Kidney epithelial cell (primary cell): ENCODE measurements around the gene NCKAP1. TPM values are rescaled to one million over a fixed set of nuclear protein-coding genes. Genes with fewer than 3 reads are reported as not detected.

Source experiments
- DNase-seq: peaks from one replicate; pipeline ENCODE4 v3.0.0-alpha.2; 2010; ENCODE audit warnings: low read depth
- H3K27me3 ChIP-seq: 2 replicates; pipeline ENCODE4 v1.6.0; 2011; ENCODE audit warnings: low read length; ENCODE audit not compliant: control insufficient read depth, insufficient read depth
- H3K36me3 ChIP-seq: 2 replicates; pipeline ENCODE4 v1.5.1; 2011; ENCODE audit warnings: low read length; ENCODE audit not compliant: control insufficient read depth, insufficient read depth
- H3K4me3 ChIP-seq: 2 replicates; pipeline ENCODE4 v1.5.1; 2011; ENCODE audit warnings: low read depth, mild to moderate bottlenecking, control low read depth, low read length
- total RNA-seq: library from RNA; depleted of rRNA; stranded (reverse); fragments of >200 nt; gene quantifications from 2 replicates; pipeline ENCODE4 v1.2.3, GENCODE V29; 2015
- TF ChIP-seq, protein P1 (sequence below): IDR thresholded peaks from 2 replicates; pipeline ENCODE4 v1.5.1; 2011; ENCODE audit warnings: mild to moderate bottlenecking, moderate library complexity, low read length, control low read depth, inconsistent platforms; ENCODE audit not compliant: insufficient read depth, poor library complexity, severe bottlenecking

NCKAP1 gene
- total RNA-seq, 1 donor from 2014 or later: 189 TPM

DNA sequence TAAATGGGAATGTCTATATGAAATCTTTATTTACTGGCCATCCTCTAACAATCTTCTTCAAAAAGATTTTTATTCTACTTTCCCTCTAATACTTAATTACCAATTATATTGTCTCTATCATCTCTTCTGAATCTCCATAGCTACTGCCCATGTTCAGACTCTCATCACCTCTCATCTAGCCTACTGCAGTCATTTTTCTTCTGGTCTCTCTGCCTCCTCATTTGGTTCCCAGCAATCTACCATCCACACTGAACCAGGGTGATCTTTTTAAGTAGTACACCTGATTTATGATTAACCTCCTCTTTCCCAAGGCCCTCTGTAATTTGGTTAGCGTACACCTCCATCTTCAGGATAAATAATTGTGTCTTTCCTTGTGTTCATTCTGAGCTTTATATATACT, 57.6 kb downstream of the NCKAP1 start:
- no peak overlapping the region for H3K4me3 ChIP-seq
- H3K27me3 ChIP-seq: no peaks in the 10 kb centered on the region
- no peak for DNase-seq
- TF ChIP-seq, protein P1, sequence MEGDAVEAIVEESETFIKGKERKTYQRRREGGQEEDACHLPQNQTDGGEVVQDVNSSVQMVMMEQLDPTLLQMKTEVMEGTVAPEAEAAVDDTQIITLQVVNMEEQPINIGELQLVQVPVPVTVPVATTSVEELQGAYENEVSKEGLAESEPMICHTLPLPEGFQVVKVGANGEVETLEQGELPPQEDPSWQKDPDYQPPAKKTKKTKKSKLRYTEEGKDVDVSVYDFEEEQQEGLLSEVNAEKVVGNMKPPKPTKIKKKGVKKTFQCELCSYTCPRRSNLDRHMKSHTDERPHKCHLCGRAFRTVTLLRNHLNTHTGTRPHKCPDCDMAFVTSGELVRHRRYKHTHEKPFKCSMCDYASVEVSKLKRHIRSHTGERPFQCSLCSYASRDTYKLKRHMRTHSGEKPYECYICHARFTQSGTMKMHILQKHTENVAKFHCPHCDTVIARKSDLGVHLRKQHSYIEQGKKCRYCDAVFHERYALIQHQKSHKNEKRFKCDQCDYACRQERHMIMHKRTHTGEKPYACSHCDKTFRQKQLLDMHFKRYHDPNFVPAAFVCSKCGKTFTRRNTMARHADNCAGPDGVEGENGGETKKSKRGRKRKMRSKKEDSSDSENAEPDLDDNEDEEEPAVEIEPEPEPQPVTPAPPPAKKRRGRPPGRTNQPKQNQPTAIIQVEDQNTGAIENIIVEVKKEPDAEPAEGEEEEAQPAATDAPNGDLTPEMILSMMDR: no peak
- peaks cover 2% of the 10 kb centered on the region for H3K36me3 ChIP-seq

GRCh38 chr2:182980115-182980514, 58.1 kb downstream of the NCKAP1 start:
- Histone ChIP-seq H3K27me3 (no peaks in the 10 kb centered on the region), H3K4me3 (no peak overlapping the region), H3K36me3 (peaks cover 2% of the 10 kb centered on the region)
- TF ChIP-seq, protein P1: peak; percentile 33
- DNase-seq: peak; percentile 7

- DNase-seq: no peak
- Histone ChIP-seq H3K27me3 (no peaks in the 10 kb centered on the region), H3K36me3 (peaks cover 2% of the 10 kb centered on the region), H3K4me3 (no peak overlapping the region)
- TF ChIP-seq, protein P1: no peak
These were observed 60.8 kb downstream of the NCKAP1 start for GRCh38 chr2:182977463-182977862.

DNA sequence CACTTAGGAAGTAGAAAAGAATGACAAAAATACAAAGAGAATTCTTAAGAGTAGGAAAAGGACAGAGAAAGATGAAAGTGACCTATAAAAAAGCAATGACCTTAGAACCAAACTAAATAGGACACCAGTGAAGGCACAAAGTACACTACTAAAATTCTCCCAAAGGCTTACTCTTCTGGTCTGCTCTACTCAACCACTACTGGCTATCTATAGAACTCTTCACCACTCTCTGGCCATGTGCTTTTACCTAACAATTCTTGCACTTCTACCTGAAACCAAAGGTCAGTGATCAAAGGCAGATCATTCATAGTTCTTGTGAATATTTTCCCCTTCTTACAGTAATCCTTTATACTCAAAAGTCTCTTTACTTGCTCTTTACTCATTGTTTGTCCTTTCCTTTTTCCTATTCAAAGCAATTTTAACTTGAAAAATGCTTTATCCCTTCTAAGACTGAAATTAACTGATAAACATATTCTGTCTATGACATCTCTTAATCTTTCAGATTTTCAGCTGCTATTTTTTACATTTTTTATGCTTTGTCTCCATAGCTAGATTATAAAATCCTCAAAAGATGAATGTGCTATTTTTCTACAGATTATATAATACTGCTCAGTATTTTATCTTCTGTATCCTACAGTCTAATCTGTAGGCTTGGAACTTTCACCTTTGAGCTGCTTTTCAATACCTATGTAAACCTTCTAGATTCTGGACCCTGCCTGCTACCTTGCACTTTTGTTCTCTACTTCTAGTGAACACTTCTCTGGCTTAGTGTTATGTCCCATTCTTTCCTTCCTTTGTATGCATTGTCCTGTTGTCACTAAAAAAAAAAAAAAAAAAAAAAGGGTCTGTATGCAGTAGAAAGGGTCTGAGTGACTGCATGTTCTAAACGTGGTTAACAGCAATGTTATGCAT, 64.6 kb downstream of the NCKAP1 start:
- TF ChIP-seq, protein P1: no peak
- no peak for DNase-seq
- no peaks in the 10 kb centered on the region for H3K36me3 ChIP-seq
- H3K4me3 ChIP-seq: no peak overlapping the region
- H3K27me3 ChIP-seq: no peaks in the 10 kb centered on the region

- DNase-seq: no peak
- no peaks in the 10 kb centered on the region for H3K27me3 ChIP-seq
- no peaks in the 10 kb centered on the region for H3K36me3 ChIP-seq
- H3K4me3 ChIP-seq: no peak overlapping the region
- TF ChIP-seq, protein P1: no peak
These were observed 65.7 kb downstream of the NCKAP1 start for GRCh38 chr2:182972548-182972942.
